ENCODE data around the gene ATG4C.
"Not testable (repeated sequence)": the region's sequence is repeated elsewhere in the genome, so short reads cannot be mapped to it uniquely, and the experiment has no call there.

ATG4C gene, protein sequence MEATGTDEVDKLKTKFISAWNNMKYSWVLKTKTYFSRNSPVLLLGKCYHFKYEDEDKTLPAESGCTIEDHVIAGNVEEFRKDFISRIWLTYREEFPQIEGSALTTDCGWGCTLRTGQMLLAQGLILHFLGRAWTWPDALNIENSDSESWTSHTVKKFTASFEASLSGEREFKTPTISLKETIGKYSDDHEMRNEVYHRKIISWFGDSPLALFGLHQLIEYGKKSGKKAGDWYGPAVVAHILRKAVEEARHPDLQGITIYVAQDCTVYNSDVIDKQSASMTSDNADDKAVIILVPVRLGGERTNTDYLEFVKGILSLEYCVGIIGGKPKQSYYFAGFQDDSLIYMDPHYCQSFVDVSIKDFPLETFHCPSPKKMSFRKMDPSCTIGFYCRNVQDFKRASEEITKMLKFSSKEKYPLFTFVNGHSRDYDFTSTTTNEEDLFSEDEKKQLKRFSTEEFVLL

DNA sequence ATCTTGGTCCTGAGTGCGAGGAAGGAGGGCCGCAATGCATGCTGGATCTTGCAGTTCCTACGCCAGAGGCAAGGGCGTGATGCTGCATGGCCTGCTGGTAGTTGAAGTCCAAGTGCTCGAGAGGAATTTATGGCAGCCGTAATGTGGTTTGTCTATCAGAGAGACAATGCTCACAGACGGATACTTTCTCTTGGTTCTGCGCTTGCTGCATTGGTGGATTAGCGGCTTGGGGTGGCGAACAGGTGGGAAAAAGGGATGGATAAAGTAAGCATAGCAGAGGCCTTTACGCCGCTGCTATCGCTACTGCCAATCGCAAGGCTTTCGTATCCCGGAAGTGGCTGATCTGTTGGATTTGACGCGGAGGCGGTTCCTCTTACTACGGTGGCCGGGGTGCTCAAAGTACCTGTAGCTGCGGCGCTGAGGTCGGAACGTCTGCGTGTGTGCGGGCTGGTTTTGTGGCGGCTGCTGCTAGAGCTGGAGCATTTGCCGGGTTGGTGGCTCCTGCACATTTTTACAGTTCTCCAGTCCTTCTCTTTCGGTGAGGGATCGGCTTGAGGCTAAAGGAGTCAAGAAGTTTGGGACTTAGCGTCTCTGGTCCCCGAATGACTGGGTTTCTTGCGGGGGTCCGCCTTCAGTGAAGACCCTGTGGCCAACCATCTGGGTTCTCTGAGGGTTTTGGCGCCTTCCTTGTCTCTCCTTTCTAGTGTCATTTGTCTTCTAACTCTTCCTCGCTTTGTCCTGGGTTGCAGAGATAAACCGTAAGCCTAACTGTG, at the start of gene ATG4C:
Gene ATG4C, plus strand, starts transcription at position 397 of the 773 bp plus-strand sequence. CDS start 19,655 bp downstream, outside the sequence.
- peak; percentile 88 for DNase-seq

DNA sequence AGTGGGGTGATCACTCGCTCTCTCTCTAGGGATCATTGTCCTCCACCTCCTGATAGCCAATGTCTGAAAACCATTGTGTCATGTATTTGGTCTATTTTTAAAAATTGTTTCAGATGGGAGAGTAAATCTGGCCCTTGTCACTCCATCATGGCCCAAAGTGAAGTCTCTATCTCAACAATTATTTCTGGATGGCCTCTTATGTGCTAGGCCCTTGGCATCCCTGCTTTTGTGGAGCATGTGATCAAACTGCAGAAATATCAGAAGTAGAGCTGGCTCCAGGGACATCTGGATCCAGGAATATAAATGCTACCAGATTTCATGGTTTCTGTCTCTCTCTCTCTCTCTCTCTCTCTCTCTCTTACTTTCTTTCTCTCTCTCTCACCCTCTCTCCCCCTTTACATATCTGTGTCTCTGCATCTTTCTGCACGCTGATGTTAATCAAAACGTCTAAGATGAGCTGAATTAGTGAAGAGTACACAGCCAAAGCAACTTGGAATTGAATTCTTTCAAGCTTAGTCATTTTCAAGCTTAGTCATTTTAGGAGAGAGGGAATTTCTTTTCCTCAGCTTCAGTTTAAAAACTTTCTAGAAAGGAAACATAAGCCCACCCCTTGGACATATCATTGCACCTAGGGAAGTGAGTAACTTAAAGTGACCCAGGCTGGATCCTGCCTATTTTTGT, 48.3 kb upstream of the ATG4C start:
- DNase-seq: no peak

DNA sequence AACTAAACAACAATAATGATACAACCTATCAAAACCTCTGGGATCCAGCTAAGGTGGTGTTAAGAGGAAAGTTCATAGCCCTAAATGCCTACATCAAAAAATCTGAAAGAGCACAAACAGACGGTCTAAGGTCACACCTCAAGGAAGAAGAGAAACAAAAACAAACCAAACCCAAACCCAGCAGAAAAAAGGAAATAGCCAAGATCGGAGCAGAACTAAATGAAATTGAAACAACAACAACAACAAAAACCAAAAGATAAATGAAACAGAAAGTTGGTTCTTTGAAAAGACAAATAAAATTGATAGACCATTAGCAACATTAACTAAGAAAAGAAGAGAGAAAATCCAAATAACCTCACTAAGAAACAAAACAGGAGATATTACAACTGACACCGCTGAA, 43.2 kb upstream of the ATG4C start:
- DNase-seq: not testable (repeated sequence)

DNA sequence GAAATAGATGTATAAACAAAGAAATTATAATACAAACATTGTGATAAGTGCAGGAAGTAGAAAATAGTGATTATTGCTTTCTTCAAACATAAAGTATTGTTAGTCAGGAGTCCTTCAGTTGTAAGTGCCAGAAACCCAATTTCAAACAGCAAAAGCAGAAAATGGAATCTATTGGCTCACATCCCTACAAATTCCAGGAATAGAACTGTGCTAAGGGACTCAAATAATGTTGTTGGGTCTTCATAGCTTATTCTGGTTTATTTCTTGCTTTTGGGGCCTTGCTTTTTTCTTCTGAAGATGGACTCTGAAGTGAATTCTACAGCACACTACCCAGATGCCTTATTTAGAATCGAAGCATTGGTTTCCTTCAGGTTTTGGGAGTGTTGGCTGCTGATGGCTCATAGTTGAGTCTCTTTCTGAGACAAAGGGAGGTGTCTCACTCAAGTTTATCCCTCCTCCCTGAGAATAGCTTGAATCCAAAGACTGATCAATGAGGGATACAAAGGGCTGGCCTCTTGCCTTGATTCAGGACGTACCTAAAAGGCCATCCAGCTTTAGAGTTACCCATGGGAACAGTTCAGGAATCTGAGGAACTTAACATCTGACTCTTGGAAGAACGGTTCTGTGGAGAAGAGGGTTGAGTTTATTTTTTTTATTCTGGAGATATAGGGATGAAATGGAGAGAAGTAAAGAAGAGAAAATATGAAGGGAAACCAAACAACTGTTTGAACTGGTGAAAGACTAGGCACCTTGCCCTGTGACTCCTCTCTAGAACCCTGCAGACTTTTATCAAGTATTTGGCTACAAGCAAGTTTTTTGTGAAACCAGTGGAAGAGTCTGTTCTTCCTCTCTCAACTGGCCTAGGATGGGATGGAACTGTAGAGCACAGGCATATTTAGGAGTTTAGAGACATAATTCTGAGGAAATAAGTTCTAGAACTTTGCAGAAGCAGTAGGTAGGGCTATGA, 39.0 kb upstream of the ATG4C start:
- no peak for DNase-seq

DNA sequence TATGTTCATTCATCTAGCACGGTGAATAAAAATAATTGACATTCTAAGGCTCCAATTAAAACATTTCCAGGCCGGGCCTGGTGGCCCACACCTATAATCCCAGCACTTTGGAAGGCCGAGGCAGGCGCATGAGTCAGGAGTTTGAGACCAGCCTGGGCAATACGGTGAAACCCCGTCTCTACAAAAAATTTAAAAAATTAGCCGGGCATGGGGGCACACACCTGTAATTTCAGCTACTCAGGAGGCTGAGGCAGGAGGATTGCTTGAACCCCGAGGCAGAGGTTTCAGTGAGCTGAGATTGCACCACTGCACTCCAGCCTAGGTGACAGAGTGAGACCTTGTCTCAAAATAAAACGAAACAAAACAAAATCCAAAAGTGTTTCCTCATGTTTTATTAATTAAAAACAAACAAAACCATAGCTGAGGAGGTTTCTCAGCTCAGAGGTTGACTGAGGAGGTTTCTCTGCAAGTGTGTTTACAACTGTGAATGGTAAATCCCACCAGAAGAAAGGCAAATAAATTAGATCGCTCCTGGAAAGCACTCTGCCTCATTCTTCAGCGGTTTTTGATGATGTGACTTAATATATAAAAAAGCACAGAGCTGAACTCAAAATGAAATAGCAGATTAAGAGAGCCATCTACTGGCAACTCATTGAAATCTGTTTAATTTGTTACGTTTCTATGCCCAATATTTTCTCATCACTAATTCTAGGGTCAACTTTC, 37.7 kb upstream of the ATG4C start:
- no peak for DNase-seq

DNA sequence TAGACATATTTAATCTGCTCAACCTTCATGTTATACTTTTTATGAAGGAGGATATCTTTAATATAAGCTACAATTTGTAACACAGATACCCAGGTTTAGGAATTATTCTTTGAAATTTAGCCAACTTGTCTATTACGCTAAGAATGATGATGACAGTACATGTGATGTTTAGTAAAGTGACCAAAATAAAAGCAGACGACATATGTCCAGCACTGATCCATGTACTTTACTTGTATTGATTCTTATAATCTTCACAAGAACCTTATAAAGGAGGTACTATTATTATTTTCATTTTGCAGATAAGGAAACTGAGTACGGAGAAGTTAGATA, 37.2 kb upstream of the ATG4C start:
- no peak for DNase-seq

DNA sequence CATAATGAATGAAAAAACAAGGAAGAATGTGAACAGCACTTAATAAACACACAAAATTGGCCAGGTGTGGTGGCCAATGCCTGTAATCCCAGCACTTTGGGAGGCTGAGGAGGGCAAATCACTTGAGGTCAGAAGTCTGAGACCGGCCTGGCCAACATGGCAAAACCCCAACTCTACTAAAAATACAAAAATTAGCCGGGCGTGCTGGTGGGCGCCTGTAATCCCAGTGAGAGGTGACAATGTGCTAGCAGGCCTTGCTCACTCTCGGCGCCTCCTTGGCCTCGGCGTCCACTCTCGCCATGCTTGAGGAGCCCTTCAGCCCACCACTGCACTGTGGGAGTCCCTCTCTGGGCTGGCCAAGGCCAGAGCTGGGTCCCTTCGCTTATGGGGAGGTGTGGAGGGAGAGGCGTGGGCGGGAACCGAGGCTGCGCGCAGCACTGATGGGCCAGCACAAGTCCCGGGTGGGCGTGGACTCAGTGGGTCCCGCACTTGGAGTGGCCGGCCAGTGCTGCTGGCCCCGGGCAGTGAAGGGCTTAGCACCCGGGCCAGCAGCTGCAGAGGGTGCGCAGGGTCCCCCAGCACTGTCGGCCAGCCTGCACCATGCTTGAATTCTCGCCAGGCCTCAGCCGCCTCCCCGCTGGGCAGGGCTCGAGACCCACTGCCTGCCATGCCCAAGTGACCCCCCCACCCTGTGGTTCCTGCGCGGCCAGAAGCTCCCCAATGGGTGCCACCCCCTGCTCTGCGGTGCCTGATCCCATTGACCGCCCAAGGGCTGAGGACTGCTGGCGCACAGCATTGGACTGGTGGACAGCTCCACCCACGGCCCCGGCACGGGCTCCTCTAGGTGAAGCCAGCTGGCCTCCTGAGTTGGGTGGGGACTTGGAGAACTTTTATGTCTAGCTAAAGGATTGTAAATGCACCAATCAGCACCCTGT, 30.6 kb upstream of the ATG4C start:
- no peak for DNase-seq

DNA sequence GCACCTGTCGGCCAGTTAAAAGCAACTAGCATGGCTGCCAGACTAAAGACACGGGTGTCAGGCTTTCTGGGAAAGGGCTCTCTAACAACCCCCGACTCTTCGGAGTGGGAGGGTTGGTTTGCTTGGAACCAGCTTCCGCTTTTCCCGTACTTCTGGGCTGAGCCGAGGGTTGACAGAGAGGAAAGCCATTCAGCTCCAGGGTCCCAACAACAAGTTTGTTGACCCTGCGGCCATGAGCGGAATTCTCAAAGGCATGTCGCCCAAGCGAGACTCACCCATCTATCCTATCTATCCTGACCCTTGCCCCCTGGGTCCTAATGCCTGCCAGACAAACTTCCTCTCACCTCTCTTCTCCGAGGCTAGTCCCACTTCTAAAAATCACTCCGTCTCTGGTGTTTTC, 29.0 kb upstream of the ATG4C start:
- not testable (repeated sequence) for DNase-seq

DNA sequence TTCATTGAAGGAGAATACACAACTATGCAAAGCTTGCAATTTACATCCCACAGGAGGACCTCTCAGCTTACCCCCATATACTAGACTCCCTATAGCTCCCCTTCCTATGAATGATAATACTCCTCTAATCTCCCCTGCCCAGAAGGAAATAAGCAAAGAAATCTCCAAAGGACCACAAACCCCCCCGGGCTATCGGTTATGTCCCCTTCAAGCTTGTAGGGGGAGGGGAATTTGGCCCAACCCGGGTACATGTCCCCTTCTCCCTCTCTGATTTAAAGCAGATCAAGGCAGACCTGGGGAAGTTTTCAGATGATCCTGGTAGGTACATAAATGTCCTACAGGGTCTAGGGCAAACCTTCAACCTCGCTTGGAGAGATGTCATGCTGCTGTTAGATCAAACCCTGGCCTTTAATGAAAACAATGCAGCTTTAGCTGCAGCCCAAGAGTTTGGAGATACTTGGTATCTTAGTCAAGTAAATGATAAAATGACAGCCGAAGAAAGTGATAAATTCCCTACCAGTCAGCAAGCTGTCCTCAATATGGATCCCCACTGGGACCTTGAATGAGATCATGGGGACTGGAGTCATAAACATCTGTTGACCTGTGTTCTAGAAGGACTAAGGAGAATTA, 27.6 kb upstream of the ATG4C start:
- DNase-seq: not testable (repeated sequence)

DNA sequence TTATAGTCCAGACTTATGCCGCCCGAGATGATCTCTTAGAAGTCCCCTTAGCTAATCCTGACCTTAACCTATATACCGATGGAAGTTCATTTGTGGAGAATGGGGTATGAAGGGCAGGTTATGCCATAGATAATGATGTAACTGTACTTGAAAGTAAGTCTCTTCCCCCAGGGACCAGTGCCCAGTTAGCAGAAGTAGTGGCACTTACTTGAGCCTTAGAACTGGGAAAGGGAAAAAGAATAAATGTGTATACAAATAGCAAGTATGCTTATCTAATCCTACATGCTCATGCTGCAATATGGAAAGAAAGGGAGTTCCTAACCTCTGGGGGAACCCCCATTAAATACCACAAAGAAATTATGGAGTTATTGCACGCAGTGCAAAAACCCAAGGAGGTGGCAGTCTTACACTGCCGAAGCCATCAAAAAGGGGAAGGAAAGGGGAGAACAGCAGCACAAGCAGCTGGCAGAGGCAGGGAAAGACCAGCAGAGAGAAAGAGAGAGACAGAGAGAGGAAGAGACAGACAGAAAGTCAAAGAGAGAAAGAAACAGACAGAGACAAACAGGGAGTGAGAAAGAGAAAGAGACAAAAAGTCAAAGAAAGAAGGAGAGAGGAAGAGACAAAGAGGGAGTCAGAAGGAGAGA, 24.6 kb upstream of the ATG4C start:
- DNase-seq: not testable (repeated sequence)

DNA sequence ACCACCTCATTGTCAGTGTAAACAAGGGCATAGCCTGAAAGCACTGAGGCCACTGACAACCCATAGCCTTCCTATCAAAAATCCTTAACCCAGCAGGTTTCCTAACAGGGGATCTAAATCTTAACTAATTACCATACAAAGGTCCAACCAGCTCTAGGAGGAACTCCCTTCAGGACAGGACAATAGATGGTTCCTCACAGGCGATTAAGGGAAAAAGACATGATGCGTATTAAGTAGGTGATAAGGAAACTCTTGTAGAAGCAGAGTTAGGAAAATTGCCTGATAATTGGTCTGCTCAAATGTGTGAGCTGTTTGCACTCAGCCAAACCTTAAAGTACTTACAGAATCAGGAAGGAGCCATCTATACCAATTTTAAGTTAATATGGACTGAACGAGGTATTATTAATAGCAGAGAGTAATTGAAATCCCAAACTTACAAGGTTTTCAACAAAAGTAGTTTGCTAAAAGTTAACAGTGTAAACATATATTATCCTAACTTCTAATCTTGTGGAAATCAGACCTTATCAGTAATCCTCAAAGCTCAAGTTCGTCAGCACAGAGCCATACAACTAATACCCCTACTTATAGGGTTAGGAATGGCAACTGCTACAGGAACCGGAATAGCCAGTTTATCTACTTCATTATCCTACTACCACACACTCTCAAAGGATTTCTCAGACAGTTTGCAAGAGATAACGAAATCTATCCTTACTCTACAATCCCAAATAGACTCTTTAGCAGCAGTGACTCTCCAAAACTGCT, 23.7 kb upstream of the ATG4C start:
- DNase-seq: not testable (repeated sequence)

DNA sequence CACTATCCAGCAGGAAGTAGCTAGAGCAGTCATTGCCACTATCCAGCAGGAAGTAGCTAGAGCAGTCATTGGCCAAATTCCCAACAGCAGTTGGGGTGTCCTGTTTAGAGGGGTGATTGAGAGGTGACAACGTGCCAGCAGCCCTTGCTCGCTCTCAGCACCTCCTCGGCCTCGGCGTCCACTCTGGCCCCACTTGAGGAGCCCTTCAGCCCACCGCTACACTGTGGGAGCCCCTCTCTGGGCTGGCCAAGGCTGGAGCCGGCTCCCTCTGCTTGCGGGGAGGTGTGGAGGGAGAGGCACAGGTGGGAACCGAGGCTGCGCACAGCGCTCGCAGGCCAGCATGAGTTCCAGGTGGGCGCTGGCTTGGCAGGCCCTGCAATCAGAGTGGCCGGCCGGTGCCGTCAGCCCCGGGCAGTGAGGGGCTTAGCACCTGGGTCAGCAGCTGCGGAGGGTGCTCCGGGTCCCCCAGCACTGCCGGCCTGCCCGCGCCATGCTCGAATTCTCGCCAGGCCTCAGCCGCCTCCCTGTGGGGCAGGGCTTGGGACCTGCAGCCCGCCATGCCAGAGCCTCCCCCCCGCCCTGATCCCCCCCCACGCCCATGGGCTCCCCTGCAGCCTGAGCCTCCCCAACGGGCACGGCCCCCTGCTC, 22.6 kb upstream of the ATG4C start:
- DNase-seq: not testable (repeated sequence)

DNA sequence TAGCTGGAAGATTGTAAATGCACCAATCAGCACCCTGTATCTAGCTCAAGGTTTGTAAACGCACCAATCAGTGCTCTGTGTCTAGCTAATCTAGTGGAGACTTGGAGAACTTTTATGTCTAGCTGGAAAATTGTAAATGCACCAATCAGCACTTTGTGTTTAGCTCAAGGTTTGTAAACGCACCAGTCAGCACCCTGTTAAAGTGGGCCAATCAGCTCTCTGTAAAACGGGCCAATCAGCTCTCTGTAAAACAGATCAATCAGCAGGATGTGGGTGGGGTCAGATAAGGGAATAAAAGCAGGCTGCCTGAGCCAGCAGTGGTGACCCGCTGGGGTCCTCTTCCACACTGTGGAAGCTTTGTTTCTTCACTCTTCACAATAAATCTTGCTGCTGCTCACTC, 21.9 kb upstream of the ATG4C start:
- not testable (repeated sequence) for DNase-seq

DNA sequence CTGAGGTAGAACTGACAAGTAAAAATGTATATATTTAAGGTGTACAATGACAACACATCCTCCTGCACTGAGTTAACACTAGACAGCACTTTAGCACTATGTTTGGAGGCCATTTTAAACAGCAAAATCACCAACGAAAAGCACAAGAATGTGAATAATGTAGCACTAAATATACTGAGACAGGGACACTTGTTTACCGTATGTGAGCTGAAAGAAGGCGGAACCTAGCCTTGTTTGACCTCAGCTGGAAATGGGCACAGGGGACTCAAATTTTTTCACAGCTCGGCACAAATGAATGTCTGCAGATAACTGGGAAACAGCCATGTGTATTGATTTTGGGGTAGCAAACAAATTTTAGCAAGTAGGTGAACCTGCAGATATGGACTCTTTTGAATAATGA, 18.0 kb upstream of the ATG4C start:
- no peak for DNase-seq

DNA sequence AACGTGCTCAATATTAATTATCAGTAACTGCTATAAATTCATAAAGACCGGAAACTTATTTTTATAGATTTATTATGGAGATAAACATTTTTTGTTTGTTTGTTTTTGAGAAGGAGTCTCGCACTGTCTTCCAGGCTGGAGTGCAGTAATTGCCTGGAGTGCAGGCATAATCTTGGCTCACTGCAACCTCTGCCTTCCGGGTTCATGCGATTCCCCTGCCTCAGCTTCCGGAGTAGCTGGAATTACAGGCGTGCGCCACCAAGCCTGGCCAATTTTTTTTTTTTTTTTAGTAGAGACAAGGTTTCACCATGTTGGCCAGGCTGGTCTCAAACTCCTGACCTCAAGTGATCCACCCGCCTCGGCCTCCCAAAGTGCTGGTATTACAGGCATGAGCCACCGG, 15.4 kb upstream of the ATG4C start:
- not testable (repeated sequence) for DNase-seq

DNA sequence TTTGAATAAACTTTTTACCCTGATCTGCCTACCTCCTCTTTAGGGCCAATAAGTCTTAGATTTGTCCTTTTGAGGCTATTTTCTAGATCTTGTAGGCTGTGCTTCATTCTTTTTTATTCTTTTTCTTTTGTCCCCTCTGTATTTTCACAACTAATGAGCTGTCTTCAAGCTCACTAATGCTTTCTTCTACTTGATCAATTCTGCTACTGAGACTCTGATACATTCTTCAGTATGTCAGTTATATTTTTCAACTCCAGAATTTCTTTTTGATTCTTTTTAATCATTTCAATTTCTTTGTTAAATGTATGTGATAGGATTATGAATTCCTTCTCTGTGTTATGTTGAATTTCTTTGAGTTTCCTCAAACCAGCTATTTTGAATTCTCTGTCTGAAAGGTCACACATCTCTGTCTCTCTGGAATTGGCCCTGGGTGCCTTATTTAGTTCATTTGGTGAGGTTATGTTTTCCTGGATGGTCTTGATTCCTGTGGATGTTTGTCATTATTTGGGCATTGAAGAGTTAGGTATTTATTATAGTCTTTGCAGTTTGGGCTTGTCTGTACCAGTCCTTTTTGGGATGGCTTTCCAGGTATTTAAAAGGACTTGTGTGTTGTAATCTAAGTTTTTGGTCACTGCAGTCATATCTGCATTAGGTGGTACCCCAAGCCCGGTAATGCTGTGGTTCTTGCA, 11.2 kb upstream of the ATG4C start:
- no peak for DNase-seq

DNA sequence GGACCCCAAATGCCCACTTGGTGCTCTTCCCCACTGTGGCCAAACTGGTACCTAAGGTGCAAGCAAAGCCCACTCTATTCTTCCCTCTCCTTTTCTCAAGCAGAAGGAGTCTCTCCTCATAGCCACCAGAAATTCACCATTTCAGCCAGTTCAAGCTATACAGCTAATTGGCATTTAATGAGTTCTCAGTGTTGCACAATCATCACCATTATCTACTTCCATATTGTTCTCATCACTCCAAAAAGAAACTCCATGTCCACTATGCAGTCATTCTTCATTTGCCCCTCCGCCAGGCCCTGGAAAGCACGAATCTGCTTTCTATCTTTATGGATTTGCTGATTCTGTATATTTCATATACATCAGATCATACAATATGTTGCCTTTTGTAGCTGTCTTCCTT, 9.9 kb upstream of the ATG4C start:
- DNase-seq: no peak
